SIG-M5 (cell line): Measurements from ENCODE around the gene STAP2.
A peak's percentile ranks its signal among the peaks of the same experiment; 100 is the strongest.
"Not testable (repeated sequence)": the region's sequence is repeated elsewhere in the genome, so short reads cannot be mapped to it uniquely, and the experiment has no call there.

Source experiments
- DNase-seq: peaks from one replicate; lab custom pipeline; 2025; lab: John Stamatoyannopoulos, UW

The STAP2 gene

GRCh38 chr19:4357921-4358326 lies 19.3 kb upstream of the STAP2 start:
- DNase-seq = no peak

DNA sequence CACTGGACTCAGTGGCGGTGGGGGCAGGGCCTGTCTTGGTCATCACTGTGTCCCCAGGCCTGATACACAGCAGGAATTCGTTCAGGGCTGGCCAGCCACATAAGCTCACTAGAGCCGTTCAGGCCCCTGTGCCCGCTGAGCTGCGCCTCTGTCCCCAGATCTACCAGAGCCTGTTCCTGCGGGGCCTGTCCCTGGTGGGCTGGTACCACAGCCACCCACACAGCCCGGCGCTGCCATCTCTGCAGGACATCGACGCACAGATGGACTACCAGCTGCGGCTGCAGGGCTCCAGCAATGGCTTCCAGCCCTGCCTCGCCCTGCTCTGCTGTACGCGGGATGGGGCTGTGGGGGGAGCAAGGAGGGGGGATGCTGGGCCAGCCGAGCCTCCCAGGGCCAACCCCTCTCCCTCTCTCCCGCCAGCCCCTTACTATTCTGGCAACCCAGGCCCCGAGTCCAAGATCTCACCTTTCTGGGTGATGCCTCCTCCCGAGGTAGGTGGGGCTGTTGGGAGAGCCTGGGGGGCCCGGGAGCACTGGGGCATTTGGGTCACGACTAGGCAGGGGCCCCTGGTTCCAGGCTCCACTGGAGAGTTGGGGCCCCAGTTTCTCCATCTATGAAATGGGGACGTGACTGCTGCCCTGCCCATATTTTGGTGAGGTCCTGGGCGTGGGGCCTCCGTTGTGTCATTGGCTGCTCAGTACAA lies 18.6 kb upstream of the STAP2 start:
- DNase-seq = no peak

DNA sequence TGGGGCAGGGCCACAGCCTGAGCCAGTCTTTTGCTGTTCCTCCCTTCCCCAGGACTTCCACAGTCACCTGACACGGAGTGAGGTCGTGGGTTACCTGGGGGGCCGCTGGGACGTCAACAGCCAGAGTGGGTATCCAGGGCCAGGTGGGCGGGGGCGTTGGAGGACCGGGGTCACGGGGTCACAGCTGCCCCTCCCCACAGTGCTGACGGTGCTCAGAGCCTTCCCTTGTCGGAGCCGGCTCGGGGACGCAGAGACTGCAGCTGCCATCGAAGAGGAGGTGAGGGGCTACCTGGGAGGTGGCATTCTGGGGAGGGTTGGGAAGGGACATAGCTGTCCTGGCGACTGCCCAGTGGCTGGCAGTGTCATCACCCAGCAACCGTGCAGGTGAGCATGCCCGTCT lies 16.3 kb upstream of the STAP2 start:
- no peak for DNase-seq

DNA sequence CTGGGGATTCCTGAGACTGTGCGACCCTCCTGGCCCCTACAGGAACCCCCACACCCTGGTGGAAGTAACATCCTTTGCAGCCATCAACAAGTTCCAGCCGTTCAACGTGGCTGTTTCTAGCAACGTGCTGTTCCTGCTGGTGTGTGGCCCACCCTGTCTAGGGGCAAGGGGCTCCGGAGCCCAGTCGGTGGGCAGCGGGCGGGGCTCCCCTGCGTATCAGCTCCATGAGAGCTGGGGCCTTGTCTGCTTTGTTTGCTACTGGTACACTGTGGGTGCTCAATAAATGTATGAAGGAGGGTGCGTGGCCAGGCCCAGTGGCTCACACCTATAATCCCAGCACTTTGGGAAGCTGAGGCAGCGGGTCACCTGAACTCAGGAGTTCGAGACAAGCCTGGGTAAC lies 15.7 kb upstream of the STAP2 start:
- no peak for DNase-seq

- no peak for DNase-seq
These were observed 14.1 kb upstream of the STAP2 start for GRCh38 chr19:4352701-4353121.

- no peak for DNase-seq
These were observed 12.1 kb upstream of the STAP2 start for GRCh38 chr19:4350726-4351125.

DNA sequence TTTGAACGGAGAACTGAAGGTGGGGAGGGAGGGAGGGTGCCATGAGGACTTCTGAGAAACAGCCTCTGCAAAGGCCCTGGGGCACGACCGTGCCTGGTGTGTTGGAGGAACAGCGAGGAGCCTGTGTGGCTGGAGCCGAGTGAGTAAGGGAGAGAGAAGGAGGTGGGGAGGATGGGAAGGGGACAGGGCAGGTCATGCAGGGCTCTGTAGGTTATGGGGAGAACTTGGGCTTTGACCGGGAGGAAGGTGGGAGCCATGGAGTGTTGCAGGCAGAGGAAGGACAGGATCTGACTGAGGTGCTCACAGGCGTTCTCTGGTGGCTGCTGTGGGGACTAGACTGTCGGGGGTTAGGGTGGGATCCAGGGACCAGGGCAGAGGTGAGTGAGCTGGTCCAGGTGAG lies 11.5 kb upstream of the STAP2 start:
- no peak for DNase-seq

DNA sequence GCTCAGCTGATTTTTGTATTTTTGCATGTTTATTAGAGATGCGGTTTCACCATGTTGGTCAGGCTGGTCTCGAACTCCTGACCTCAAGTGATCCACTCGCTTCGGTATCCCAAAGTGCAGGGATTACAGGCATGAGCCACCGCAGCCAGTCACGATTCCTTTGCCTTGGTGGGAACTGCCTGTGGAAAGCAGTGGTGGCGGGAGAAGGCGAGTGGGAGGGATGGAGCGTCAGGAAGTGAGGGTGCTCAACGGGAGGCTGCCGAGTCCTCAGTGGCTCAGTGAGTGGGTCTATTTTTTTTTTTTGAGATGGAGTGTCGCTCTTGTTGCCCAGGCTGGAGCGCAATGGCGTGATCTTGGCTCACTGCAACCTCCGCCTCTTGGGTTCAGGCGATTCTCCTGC lies 10.6 kb upstream of the STAP2 start:
- not testable (repeated sequence) for DNase-seq

DNA sequence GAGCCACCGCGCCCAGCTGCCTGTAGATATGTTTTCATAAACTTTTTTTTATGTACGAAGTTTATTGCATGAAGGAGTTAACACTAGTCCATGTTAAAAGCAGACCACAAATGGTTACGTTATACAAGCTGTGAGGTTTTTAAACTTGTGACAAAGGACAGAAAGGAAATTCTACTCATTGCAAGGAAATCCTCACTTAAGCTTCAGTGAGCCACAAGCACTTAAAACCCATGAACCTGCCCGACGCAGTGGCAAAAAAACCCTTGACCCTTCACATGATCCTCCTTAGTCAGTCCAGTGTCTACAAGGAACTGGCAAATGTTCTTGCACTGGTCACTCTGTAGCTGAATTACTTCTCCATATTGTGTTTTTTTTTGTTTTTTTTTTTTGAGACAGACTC lies 8.9 kb upstream of the STAP2 start:
- no peak for DNase-seq

- no peak for DNase-seq
These were observed 7.4 kb upstream of the STAP2 start for GRCh38 chr19:4346020-4346383.

- DNase-seq = no peak
These were observed 6.9 kb upstream of the STAP2 start for GRCh38 chr19:4345342-4346019.

GRCh38 chr19:4343370-4344307 lies 5.0 kb upstream of the STAP2 start, which contains the start of gene MPND:
TSS of gene MPND (plus strand) at chr19:4343562. CDS start at chr19:4343594, 32 bp downstream.
- DNase-seq = no peak

DNA sequence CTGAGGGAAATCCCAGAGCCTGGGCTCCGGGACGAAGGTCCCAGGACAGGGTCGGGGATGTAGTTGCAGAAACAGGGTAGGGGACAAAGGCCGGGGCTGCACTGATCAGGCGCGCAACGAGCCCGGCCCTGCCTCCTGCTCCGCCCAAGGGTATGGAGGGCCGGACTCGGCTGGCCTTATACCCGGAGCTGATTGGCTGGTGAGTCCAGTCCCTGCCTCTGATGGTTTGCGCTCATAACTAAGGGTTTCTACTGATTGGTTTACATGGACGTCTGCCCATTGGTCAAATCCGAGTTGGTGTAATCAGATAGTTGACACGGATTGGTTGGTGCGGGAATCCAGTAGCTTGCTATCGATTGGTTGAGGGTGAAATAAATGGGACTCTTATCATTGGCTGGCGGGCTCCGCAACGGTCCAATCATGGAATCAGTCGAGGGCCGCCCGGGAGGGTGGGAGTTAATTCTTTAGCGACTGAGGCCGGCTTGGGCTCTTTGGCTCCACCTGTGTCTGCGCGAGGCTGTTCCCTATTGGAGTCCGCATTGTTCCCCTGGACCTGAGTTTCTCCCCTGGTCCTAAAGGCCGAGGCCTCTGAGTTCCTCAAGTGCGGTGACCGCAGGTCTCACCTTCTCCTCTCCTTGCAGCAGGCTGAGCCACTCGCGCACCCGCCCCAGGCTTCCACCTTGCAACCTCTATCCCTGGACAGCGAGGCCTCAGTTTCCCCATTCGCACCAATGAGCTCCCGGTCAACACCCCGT lies 4.2 kb upstream of the STAP2 start:
- DNase-seq = peak; percentile 97

DNA sequence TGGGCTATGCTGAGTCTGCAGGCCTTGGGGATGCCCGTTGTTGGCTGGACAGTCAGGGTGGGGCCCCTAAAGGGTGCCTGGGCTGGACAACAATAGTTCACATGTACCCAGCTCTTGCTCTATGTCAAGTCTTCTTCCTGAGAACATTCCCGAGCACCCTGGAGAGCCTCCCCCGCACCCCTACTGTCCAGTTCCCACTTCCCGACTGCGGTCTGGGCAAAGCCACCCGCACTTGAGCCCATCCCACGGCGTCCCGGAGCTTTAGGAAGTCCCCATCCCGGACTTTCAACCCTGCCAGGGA lies 3.6 kb upstream of the STAP2 start:
- DNase-seq = no peak

GRCh38 chr19:4337906-4338440 lies 654 bp downstream of the STAP2 start:
- no peak for DNase-seq

DNA sequence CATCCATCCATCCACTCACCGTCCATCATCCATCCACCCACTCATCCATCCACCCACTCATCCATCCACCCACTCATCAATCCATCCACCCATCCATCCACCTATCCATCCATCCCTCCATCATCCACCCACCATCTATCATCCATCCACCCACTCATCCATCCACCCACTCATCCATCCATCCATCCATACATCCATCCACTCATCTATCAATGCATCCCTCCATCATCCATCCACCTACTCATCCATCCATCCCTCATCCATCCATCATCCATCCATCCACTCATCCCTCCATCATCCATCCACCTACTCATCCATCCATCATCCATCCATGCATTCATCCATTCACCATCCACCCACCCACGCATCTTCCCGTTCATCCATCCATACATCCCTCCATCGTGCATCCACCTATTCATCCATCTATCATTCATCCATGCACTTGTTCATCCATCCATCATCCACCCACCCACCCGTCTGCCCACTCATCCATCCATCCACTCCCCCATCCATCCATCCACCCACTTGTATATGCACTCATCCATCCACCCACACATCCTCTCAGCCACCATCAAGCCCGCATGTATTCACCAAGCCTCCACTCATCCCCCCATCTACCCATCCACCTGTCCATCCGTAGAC lies 3.6 kb downstream of the STAP2 start:
- no peak for DNase-seq

GRCh38 chr19:4329858-4330257 lies 8.8 kb downstream of the STAP2 start:
- DNase-seq = no peak

DNA sequence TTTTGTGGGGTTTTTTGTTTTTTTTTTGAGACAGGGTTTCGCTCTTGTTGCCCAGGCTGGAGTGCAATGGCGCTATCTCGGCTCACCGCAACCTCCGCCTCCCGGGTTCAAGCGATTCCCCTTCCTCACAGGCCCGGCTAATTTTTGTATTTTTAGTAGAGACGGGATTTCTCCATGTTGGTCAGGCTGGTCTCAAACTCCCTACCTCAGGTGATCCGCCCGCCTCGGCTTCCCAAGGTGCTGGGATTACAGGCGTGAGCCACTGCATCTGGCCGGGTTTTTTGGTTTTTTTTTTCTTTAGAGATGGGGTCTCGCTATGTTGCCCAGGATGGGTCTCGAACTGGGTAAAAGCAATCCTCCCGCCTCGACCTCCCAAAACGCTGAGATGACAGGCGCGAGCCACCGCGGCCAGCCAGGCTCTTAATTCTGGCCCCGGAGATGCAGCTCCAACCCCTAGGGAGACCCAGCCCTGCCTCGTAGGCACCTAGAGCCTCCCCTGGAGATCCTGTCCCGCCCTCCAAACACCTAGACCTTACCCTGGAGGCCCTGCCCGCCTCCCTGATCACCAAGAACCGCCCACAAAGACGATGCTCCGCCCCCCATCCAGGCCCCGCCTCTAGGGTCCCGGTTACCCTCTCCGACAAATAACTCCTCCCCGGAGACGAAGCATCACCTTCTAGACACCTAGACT lies 9.5 kb downstream of the STAP2 start:
- DNase-seq = not testable (repeated sequence)

DNA sequence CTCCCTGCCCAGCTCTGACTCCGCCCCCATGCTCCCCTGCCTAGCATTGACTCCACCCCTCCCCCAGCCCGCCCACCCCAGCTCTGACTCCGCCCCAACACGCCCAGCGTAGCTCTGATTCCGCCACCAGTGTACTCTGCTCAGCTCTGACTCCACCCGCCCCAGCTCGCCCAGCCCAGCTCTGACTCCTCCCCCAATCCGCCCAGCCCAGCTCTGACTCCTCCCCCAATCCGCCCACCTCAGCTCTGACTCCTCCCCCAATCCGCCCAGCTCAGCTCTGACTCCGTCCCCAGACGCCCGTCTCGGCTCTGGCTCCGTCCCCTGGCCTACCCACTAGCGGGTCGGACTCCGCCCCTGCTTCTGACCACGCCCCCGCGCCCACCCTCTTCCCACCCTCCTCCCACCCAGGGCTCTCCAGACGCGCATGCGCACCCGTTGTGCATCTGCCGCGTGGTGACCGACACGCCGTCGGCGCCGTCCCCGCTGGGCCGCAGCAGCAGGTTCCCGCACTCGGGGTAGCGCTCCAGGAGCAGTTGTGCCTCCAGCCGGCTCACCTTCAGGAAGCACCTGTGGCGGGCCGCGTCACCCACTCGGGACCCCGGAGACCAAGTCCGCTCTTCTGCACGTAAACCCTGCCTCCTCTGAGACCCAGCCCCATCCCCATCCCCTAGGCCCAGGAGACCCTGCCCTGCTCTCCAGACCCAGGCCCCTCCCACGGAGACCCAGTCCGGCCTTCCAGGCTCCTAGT lies 10.2 kb downstream of the STAP2 start:
- DNase-seq = no peak

- no peak for DNase-seq
These were observed 10.8 kb downstream of the STAP2 start for GRCh38 chr19:4327877-4328242.
